GM12892 (cell line): Measurements from ENCODE around the gene CENPU.

ENCODE experiments used
- POLR2A ChIP-seq: IDR thresholded peaks from 2 replicates; pipeline ENCODE4 v1.6.1; 2011; ENCODE audit warnings: low read depth, low read length, control low read depth
- TAF1 ChIP-seq: IDR thresholded peaks from 2 replicates; pipeline ENCODE4 v1.6.1; 2011; ENCODE audit warnings: low read depth, mild to moderate bottlenecking, control low read depth, low read length, borderline replicate concordance

GRCh38 chr4:184672741-184673140 is 61.2 kb downstream of the CENPU start:
- TF ChIP-seq POLR2A (no peak), TAF1 (no peak)
